K562 (cell line): ENCODE results near the gene COPS6. TPM values are rescaled to one million over a fixed set of nuclear protein-coding genes. Genes with fewer than 3 reads are reported as not detected.

Experiments
- CHCHD3 ChIP-seq: fragments of 250-450 bp; sonication (Bioruptor Pico); IDR thresholded peaks from 2 replicates; pipeline ENCODE4 v2.1.2; 2022; ENCODE audit warnings: mild to moderate bottlenecking
- E2F3 ChIP-seq: fragments of 250-450 bp; sonication (Bioruptor Pico); IDR thresholded peaks from 2 replicates; pipeline ENCODE4 v1.4.0; 2020; ENCODE audit warnings: mild to moderate bottlenecking
- ELF4 ChIP-seq: fragments of 450-650 bp; formaldehyde crosslinking; IDR thresholded peaks from 2 replicates; pipeline ENCODE4 v1.4.0; 2022; ENCODE audit warnings: missing genetic modification characterization
- NR2C2 ChIP-seq, 2 experiments: fragments of 200-800 bp in 1 of 2; sonication (Bioruptor generic) in 1 of 2; sonication (generic) in 1 of 2; formaldehyde crosslinking in 1 of 2; IDR thresholded peaks; 2 replicates each; pipeline versions ENCODE4 v1.6.1 to v1.8.0; 2016 to 2022; ENCODE audit warnings: mild to moderate bottlenecking in 1 of 2, missing compliant biosample characterization in 1 of 2, missing genetic modification characterization in 1 of 2, missing genetic modification reagents in 1 of 2
- PHB ChIP-seq: fragments of 250-450 bp; sonication (Bioruptor Pico); IDR thresholded peaks from 2 replicates; pipeline ENCODE4 v1.5.0; 2021
- PML ChIP-seq: IDR thresholded peaks from 2 replicates; pipeline ENCODE4 v1.6.1; 2012; ENCODE audit warnings: low read length, inconsistent platforms
- SAFB ChIP-seq: fragments of 200-400 bp; formaldehyde crosslinking; IDR thresholded peaks from 2 replicates; pipeline ENCODE4 v1.6.1; 2017; ENCODE audit warnings: low read depth, low read length, borderline replicate concordance
- TOE1 ChIP-seq, 2 experiments: fragments of 450-650 bp in 1 of 2; sonication (generic) in 1 of 2; formaldehyde crosslinking in 1 of 2; IDR thresholded peaks; 2 replicates each; pipeline versions ENCODE4 v1.7.1 to v1.8.0; 2016 to 2022; ENCODE audit warnings: borderline replicate concordance in 2 of 2, mild to moderate bottlenecking in 2 of 2, antibody characterized with exemption in 1 of 2, inconsistent platforms in 1 of 2, low read depth in 1 of 2, missing genetic modification reagents in 1 of 2, moderate library complexity in 1 of 2
- TRIM24 ChIP-seq, 2 experiments: fragments of 450-650 bp; IDR thresholded peaks; 2 replicates each; pipeline ENCODE4 v1.6.1; 2016
- TSC22D4 ChIP-seq: fragments of 450-650 bp; IDR thresholded peaks from 2 replicates; pipeline ENCODE4 v1.6.1; 2016; ENCODE audit warnings: missing genetic modification characterization, missing biosample characterization, control low read depth
- ZKSCAN1 ChIP-seq: fragments of 150-350 bp; IDR thresholded peaks from 2 replicates; pipeline ENCODE4 v1.6.1; 2016; ENCODE audit warnings: low read depth, low read length
- ZKSCAN8 ChIP-seq: fragments of 200-800 bp; sonication (Bioruptor generic); IDR thresholded peaks from 2 replicates; pipeline ENCODE4 v1.6.1; 2016; ENCODE audit warnings: missing genetic modification characterization, missing compliant biosample characterization
- ZNF354B ChIP-seq: fragments of 250-450 bp; sonication (Bioruptor Pico); IDR thresholded peaks from 2 replicates; pipeline ENCODE4 v1.4.0; 2020
- ZNF695 ChIP-seq: fragments of 450-650 bp; formaldehyde crosslinking; IDR thresholded peaks from 2 replicates; pipeline ENCODE4 v1.4.0; 2020; ENCODE audit warnings: mild to moderate bottlenecking, moderate library complexity
- polyA plus RNA-seq, 8 experiments: library from polyadenylated mRNA; depleted of rRNA in 4 of 8; stranded (reverse) in 5 of 8; unstranded in 3 of 8; fragments of >200 nt; fragmentation: Nextera tagmentation in 2 of 8; fragmentation: Illumina TruSeq in 1 of 8; extraction: Ambion mirVana in 2 of 8; extraction: Trizol in 1 of 8; gene quantifications; 2 replicates each; pipeline versions ENCODE4 v1.2.1 to v1.2.3, GENCODE V29; 2011 to 2014; ENCODE audit warnings: inconsistent platforms in 1 of 8, missing spikeins in 1 of 8
- total RNA-seq, 7 experiments: library from RNA; depleted of rRNA in 6 of 7; stranded (reverse); fragments of >200 nt in 6 of 7; fragmentation: Illumina TruSeq in 2 of 7; extraction: Trizol in 2 of 7; gene quantifications; 2 replicates each; pipeline versions ENCODE4 v1.2.1 to v1.2.3, GENCODE V29; 2011 to 2021; ENCODE audit warnings: low replicate concordance in 1 of 7
- TF ChIP-seq, protein P1 (sequence below), 2 experiments: fragments of 150-350 bp in 1 of 2; IDR thresholded peaks; 2 replicates each; pipeline ENCODE4 v1.6.1; 2012 to 2016; ENCODE audit warnings: low read depth in 2 of 2, low read length in 2 of 2, mild to moderate bottlenecking in 1 of 2, moderate library complexity in 1 of 2
- TF ChIP-seq, protein P2 (sequence below): sonication (generic); formaldehyde crosslinking; IDR thresholded peaks from 2 replicates; pipeline ENCODE4 v1.8.0; 2023; ENCODE audit warnings: missing genetic modification reagents, mild to moderate bottlenecking, borderline replicate concordance
- TF ChIP-seq, protein P3 (sequence below), 2 experiments: fragments of 450-650 bp; conservative IDR thresholded peaks; 2 replicates each; pipeline ENCODE4 v1.6.1; 2017; ENCODE audit warnings: mild to moderate bottlenecking in 2 of 2, moderate library complexity in 2 of 2

COPS6 gene
- total and polyA plus RNA-seq, 9 of the 15 experiments (the other 6 are each of a cell fraction or from before 2014, with no cell fraction given) = 63.0 to 331 (median 168) TPM

DNA sequence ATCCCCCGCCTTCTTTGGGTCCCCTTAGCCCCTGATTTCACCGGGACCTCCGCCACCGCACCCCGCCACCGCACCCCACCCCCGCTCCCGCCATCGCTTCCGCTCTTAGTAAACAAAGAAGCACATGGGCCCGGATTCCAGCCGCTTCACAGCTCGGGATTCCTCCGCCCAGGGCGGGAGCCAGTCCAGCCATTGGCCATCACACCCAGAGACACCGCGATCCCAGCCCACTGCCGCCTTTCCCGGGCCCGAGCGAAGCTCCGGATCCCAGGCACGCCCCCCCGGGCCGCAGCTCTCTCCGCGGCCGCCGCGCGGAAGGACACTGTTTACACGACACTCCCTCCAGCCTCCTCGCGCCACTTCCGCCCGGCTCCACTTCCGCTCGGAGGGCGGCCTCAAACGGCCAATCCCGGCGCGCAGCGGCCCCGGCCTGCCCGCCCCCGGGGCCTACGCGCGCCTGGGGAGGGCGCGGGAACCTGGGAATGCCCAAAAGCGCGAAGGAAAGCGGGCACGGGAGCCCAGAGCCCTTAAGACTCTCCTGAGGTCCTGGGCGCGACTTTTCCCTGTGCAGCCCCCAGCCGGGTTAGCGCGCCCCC lies 11.7 kb downstream of the COPS6 start (continued):
- peak; percentile 30; the same call in 1 of the 2 replicates for TF ChIP-seq TOE1 (IDR thresholded peaks at IDR 0.05; ENCODE audit: borderline replicate concordance)
- TF ChIP-seq TOE1 (CRISPR knock-in tag; IDR thresholded peaks at IDR 0.05; ENCODE audit: borderline replicate concordance, low read depth) = 0 out of 2 replicates have a peak, but pooled peaks have one; percentile 27
- peak; percentile 95 for TF ChIP-seq E2F3 (CRISPR knock-in tag)
- TF ChIP-seq ZKSCAN8 (CRISPR knock-in tag) = no peak
- TF ChIP-seq NR2C2 (CRISPR knock-in tag; IDR thresholded peaks at IDR 0.05) = no peak; the same call in 1 of the 2 replicates
- TF ChIP-seq NR2C2 (tag; IDR thresholded peaks at IDR 0.05) = peak; percentile 68; the same call in 1 of the 2 replicates
- TF ChIP-seq ZNF695 (CRISPR knock-in tag) = no peak
- no peak for TF ChIP-seq ZNF354B (CRISPR knock-in tag)
- TF ChIP-seq, protein P1, sequence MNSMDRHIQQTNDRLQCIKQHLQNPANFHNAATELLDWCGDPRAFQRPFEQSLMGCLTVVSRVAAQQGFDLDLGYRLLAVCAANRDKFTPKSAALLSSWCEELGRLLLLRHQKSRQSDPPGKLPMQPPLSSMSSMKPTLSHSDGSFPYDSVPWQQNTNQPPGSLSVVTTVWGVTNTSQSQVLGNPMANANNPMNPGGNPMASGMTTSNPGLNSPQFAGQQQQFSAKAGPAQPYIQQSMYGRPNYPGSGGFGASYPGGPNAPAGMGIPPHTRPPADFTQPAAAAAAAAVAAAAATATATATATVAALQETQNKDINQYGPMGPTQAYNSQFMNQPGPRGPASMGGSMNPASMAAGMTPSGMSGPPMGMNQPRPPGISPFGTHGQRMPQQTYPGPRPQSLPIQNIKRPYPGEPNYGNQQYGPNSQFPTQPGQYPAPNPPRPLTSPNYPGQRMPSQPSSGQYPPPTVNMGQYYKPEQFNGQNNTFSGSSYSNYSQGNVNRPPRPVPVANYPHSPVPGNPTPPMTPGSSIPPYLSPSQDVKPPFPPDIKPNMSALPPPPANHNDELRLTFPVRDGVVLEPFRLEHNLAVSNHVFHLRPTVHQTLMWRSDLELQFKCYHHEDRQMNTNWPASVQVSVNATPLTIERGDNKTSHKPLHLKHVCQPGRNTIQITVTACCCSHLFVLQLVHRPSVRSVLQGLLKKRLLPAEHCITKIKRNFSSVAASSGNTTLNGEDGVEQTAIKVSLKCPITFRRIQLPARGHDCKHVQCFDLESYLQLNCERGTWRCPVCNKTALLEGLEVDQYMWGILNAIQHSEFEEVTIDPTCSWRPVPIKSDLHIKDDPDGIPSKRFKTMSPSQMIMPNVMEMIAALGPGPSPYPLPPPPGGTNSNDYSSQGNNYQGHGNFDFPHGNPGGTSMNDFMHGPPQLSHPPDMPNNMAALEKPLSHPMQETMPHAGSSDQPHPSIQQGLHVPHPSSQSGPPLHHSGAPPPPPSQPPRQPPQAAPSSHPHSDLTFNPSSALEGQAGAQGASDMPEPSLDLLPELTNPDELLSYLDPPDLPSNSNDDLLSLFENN (IDR thresholded peaks at IDR 0.05; ENCODE audit: low read depth in 2 of 2, low read length in 2 of 2) = no peak
- TF ChIP-seq ZKSCAN1 = peak; percentile 71
- TF ChIP-seq, protein P2, sequence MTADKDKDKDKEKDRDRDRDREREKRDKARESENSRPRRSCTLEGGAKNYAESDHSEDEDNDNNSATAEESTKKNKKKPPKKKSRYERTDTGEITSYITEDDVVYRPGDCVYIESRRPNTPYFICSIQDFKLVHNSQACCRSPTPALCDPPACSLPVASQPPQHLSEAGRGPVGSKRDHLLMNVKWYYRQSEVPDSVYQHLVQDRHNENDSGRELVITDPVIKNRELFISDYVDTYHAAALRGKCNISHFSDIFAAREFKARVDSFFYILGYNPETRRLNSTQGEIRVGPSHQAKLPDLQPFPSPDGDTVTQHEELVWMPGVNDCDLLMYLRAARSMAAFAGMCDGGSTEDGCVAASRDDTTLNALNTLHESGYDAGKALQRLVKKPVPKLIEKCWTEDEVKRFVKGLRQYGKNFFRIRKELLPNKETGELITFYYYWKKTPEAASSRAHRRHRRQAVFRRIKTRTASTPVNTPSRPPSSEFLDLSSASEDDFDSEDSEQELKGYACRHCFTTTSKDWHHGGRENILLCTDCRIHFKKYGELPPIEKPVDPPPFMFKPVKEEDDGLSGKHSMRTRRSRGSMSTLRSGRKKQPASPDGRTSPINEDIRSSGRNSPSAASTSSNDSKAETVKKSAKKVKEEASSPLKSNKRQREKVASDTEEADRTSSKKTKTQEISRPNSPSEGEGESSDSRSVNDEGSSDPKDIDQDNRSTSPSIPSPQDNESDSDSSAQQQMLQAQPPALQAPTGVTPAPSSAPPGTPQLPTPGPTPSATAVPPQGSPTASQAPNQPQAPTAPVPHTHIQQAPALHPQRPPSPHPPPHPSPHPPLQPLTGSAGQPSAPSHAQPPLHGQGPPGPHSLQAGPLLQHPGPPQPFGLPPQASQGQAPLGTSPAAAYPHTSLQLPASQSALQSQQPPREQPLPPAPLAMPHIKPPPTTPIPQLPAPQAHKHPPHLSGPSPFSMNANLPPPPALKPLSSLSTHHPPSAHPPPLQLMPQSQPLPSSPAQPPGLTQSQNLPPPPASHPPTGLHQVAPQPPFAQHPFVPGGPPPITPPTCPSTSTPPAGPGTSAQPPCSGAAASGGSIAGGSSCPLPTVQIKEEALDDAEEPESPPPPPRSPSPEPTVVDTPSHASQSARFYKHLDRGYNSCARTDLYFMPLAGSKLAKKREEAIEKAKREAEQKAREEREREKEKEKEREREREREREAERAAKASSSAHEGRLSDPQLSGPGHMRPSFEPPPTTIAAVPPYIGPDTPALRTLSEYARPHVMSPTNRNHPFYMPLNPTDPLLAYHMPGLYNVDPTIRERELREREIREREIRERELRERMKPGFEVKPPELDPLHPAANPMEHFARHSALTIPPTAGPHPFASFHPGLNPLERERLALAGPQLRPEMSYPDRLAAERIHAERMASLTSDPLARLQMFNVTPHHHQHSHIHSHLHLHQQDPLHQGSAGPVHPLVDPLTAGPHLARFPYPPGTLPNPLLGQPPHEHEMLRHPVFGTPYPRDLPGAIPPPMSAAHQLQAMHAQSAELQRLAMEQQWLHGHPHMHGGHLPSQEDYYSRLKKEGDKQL (CRISPR knock-in tag) = no peak
- TF ChIP-seq TSC22D4 (tag) = no peak
- TF ChIP-seq ELF4 (CRISPR knock-in tag) = peak; percentile 72
- no peak for TF ChIP-seq PML
- TF ChIP-seq, protein P3, sequence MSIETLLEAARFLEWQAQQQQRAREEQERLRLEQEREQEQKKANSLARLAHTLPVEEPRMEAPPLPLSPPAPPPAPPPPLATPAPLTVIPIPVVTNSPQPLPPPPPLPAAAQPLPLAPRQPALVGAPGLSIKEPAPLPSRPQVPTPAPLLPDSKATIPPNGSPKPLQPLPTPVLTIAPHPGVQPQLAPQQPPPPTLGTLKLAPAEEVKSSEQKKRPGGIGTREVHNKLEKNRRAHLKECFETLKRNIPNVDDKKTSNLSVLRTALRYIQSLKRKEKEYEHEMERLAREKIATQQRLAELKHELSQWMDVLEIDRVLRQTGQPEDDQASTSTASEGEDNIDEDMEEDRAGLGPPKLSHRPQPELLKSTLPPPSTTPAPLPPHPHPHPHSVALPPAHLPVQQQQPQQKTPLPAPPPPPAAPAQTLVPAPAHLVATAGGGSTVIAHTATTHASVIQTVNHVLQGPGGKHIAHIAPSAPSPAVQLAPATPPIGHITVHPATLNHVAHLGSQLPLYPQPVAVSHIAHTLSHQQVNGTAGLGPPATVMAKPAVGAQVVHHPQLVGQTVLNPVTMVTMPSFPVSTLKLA (conservative IDR thresholded peaks at IDR 0.05) = peak; percentile 100
- 0 out of 2 replicates have a peak, but pooled peaks have one; percentile 56 for TF ChIP-seq SAFB
- TF ChIP-seq TRIM24 (IDR thresholded peaks at IDR 0.05) = peak; percentile 31 to 73; a peak in 2 of 4 replicates
- 0 out of 2 replicates have a peak, but pooled peaks have one; percentile 52 for TF ChIP-seq PHB (CRISPR knock-in tag)
- no peak for TF ChIP-seq CHCHD3 (CRISPR knock-in tag)
